Measurements from ENCODE around the gene COL3A1. TPM values are rescaled to one million over a fixed set of nuclear protein-coding genes. Genes with fewer than 3 reads are reported as not detected.

Gene COL3A1
- total and polyA plus RNA-seq, 2 experiments from 2014 or later: 0.17 to 0.31 TPM

DNA sequence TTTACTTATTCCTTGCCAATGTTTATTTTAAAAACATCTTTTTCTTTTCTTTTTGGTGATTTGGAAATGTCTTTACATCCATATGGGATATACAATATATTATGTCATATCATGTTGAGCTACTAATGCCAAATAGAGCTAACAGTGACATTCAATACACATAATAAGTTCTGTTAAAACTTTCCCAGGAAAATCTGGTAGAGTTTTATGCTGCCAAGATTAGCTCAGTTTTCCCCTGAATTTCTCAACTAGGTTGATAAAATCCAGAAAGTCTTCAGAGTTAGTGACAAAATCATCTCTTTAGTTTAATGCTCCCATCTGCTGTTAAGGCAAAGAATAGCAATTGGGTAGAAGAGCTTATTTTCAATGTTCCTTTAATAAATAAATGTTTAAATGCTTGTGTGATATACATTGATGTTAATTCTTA lies 9.9 kb downstream of the COL3A1 start:
- Histone ChIP-seq H3K27ac (ENCODE audit: low read depth) (no peak overlapping the region), H3K9me2 (ENCODE audit: insufficient read depth) (no peaks in the 10 kb centered on the region), H3K4me1 (ENCODE audit: insufficient read depth) (no peaks in the 10 kb centered on the region), H3K36me3 (ENCODE audit: insufficient read depth) (no peaks in the 10 kb centered on the region), H3K79me2 (replicated peaks; ENCODE audit: insufficient read depth) (no peaks in the 10 kb centered on the region), H2AFZ (no peak overlapping the region), H3K4me3 (no peak overlapping the region), H3F3A (replicated peaks; ENCODE audit: low read depth) (no peaks in the 10 kb centered on the region), H3K4me2 (no peak overlapping the region), H4K20me1 (replicated peaks; ENCODE audit: insufficient read depth) (no peaks in the 10 kb centered on the region), H3K27me3 (ENCODE audit: insufficient read depth) (no peaks in the 10 kb centered on the region)
- no peak for ATAC-seq
- TF ChIP-seq, protein P1, sequence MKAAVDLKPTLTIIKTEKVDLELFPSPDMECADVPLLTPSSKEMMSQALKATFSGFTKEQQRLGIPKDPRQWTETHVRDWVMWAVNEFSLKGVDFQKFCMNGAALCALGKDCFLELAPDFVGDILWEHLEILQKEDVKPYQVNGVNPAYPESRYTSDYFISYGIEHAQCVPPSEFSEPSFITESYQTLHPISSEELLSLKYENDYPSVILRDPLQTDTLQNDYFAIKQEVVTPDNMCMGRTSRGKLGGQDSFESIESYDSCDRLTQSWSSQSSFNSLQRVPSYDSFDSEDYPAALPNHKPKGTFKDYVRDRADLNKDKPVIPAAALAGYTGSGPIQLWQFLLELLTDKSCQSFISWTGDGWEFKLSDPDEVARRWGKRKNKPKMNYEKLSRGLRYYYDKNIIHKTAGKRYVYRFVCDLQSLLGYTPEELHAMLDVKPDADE (IDR thresholded peaks at IDR 0.05): no peak
- TF ChIP-seq REST (IDR thresholded peaks at IDR 0.05; ENCODE audit: unreplicated experiment) (no peak), EZH2phosphoT487 (IDR thresholded peaks at IDR 0.05; ENCODE audit: unreplicated experiment) (no peak), EZH2 (IDR thresholded peaks at IDR 0.05; ENCODE audit: low read depth, unreplicated experiment) (no peak), ZNF331 (CRISPR knock-in tag; IDR thresholded peaks at IDR 0.05; ENCODE audit: low read depth) (no peak)
- TF ChIP-seq, protein P2, sequence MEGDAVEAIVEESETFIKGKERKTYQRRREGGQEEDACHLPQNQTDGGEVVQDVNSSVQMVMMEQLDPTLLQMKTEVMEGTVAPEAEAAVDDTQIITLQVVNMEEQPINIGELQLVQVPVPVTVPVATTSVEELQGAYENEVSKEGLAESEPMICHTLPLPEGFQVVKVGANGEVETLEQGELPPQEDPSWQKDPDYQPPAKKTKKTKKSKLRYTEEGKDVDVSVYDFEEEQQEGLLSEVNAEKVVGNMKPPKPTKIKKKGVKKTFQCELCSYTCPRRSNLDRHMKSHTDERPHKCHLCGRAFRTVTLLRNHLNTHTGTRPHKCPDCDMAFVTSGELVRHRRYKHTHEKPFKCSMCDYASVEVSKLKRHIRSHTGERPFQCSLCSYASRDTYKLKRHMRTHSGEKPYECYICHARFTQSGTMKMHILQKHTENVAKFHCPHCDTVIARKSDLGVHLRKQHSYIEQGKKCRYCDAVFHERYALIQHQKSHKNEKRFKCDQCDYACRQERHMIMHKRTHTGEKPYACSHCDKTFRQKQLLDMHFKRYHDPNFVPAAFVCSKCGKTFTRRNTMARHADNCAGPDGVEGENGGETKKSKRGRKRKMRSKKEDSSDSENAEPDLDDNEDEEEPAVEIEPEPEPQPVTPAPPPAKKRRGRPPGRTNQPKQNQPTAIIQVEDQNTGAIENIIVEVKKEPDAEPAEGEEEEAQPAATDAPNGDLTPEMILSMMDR (conservative IDR thresholded peaks at IDR 0.05; ENCODE audit: low read depth in 2 of 2): peak in 1 of 2 experiments; percentile 40; a peak in 3 of 4 replicates
- H3K9me3 Mint-ChIP-seq: no peaks in the 10 kb centered on the region
- no peaks in the 10 kb centered on the region for H3K27me3 Mint-ChIP-seq (ENCODE audit: insufficient read depth, low read depth, poor library complexity)
- no peaks in the 10 kb centered on the region for H3K4me1 Mint-ChIP-seq
- DNase-seq (ENCODE audit: low spot score): peak; percentile 20
- H3K36me3 Mint-ChIP-seq (ENCODE audit: low read depth): no peaks in the 10 kb centered on the region
- no peak overlapping the region for H3K27ac Mint-ChIP-seq
- H3K4me3 Mint-ChIP-seq: no peak overlapping the region

GRCh38 chr2:188984680-188985079 lies 10.5 kb downstream of the COL3A1 start:
- H3K27me3 ChIP-seq (ENCODE audit: insufficient read depth): no peaks in the 10 kb centered on the region
- no peak overlapping the region for H3K27ac ChIP-seq (ENCODE audit: low read depth)
- H3K9me3 Mint-ChIP-seq: no peaks in the 10 kb centered on the region
- no peak overlapping the region for H3K4me2 ChIP-seq
- no peaks in the 10 kb centered on the region for H3F3A ChIP-seq (replicated peaks; ENCODE audit: low read depth)
- no peak overlapping the region for H2AFZ ChIP-seq
- no peaks in the 10 kb centered on the region for H3K36me3 Mint-ChIP-seq (ENCODE audit: low read depth)
- H3K27ac Mint-ChIP-seq: no peak overlapping the region
- TF ChIP-seq ZNF331 (CRISPR knock-in tag; IDR thresholded peaks at IDR 0.05; ENCODE audit: low read depth) (no peak), EZH2phosphoT487 (IDR thresholded peaks at IDR 0.05; ENCODE audit: unreplicated experiment) (no peak), POLR2AphosphoS5 (IDR thresholded peaks at IDR 0.05; ENCODE audit: low read depth) (no peak)
- H3K27me3 Mint-ChIP-seq (ENCODE audit: insufficient read depth, low read depth, poor library complexity): no peaks in the 10 kb centered on the region
- no peaks in the 10 kb centered on the region for H3K4me1 Mint-ChIP-seq
- ATAC-seq: no peak
- no peak for DNase-seq (ENCODE audit: low spot score)
- H3K9me2 ChIP-seq (ENCODE audit: insufficient read depth): no peaks in the 10 kb centered on the region
- H3K4me3 Mint-ChIP-seq: no peak overlapping the region
- no peaks in the 10 kb centered on the region for H3K79me2 ChIP-seq (replicated peaks; ENCODE audit: insufficient read depth)
- no peaks in the 10 kb centered on the region for H3K4me1 ChIP-seq (ENCODE audit: insufficient read depth)
- H4K20me1 ChIP-seq (replicated peaks; ENCODE audit: insufficient read depth): no peaks in the 10 kb centered on the region
- H3K4me3 ChIP-seq: no peak overlapping the region
- no peaks in the 10 kb centered on the region for H3K36me3 ChIP-seq (ENCODE audit: insufficient read depth)
